ENCODE results near the gene DKC1. TPM values are rescaled to one million over a fixed set of nuclear protein-coding genes. Genes with fewer than 3 reads are reported as not detected.
"Not testable (repeated sequence)": the region's sequence is repeated elsewhere in the genome, so short reads cannot be mapped to it uniquely, and the experiment has no call there.

Gene DKC1
- total and polyA plus RNA-seq, 2 donors, result 34.0 to 43.8 TPM

- DNase-seq (ENCODE audit: low read depth in 6 of 9, low spot score in 9 of 9), result no peak
- Histone ChIP-seq H3K4me1 (ENCODE audit: control insufficient read depth in 2 of 2, insufficient read depth in 2 of 2, low read length in 2 of 2) (no peaks in the 10 kb centered on the region), H3K27ac (ENCODE audit: low read depth in 1 of 2, low read length in 1 of 2) (no peak overlapping the region), H3K27me3 (ENCODE audit: control insufficient read depth in 2 of 2, insufficient read depth in 1 of 2, low read length in 1 of 2) (no peaks in the 10 kb centered on the region), H3K4me3 (ENCODE audit: low read length in 2 of 2) (no peak overlapping the region), H3K36me3 (ENCODE audit: control insufficient read depth in 2 of 2, insufficient read depth in 2 of 2, low read length in 1 of 2) (no peaks in the 10 kb centered on the region), H3K9me3 (ENCODE audit: control insufficient read depth in 2 of 2, insufficient read depth in 1 of 2, low read length in 1 of 2) (no peaks in the 10 kb centered on the region)
- WGBS, result 95% methylated on average over 11 of the region's 11 CpGs
These were observed 56.5 kb downstream of the DKC1 start for GRCh38 chrX:154818916-154819770.

GRCh38 chrX:154819771-154820341 is 57.2 kb downstream of the DKC1 start:
- 98% methylated on average over 7 of the region's 7 CpGs for WGBS
- no peak overlapping the region for H3K27ac ChIP-seq (ENCODE audit: low read depth in 1 of 2, low read length in 1 of 2)
- no peak overlapping the region for H3K4me3 ChIP-seq (ENCODE audit: low read length in 2 of 2)
- DNase-seq (ENCODE audit: low read depth in 6 of 9, low spot score in 9 of 9), result no peak
- no peaks in the 10 kb centered on the region for H3K9me3 ChIP-seq (ENCODE audit: control insufficient read depth in 2 of 2, insufficient read depth in 1 of 2, low read length in 1 of 2)
- no peaks in the 10 kb centered on the region for H3K27me3 ChIP-seq (ENCODE audit: control insufficient read depth in 2 of 2, insufficient read depth in 1 of 2, low read length in 1 of 2)
- H3K36me3 ChIP-seq (ENCODE audit: control insufficient read depth in 2 of 2, insufficient read depth in 2 of 2, low read length in 1 of 2), result no peaks in the 10 kb centered on the region
- H3K4me1 ChIP-seq (ENCODE audit: control insufficient read depth in 2 of 2, insufficient read depth in 2 of 2, low read length in 2 of 2), result no peaks in the 10 kb centered on the region

DNA sequence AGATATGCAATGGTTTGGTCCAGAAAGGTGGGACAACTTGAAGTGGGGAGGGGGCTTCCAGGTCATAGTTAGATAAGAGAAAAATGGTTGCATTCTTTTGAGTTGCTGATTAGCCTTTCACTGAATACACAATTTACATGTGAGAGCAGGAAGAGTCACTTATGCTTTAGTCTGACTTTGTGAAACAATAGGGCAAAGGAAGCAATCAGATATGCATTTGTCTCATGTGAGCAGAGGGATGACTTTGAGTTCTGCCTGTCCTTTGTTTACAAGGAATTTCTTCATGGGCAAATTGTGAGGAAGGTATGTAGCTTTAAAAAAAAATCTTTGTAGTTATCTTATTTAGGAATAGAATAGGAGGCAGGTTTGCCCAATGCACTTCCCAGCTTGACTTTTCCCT is 58.9 kb downstream of the DKC1 start:
- no peak overlapping the region for H3K4me3 ChIP-seq (ENCODE audit: low read length in 2 of 2)

DNA sequence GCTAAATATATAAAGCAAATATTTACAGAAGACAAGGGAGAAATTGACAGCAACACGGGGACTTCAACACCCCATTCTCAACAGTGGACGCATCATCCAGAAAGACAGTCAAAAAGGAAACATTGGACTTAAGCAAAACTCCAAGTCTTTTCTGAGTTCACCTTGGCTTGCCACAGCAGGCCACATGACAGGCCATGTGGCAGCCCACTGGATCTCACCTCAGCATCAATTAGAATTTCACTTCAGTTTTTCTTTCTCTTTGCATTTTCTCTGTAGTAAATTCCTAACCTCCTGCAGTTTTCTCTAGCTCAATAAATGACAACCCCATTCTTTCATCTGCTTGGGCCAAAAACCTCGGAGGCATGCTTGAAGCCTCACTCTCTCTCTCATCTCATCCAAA is 59.4 kb downstream of the DKC1 start:
- H3K27me3 ChIP-seq (ENCODE audit: control insufficient read depth in 2 of 2, insufficient read depth in 1 of 2, low read length in 1 of 2), result no peaks in the 10 kb centered on the region
- H3K36me3 ChIP-seq (ENCODE audit: control insufficient read depth in 2 of 2, insufficient read depth in 2 of 2, low read length in 1 of 2), result no peaks in the 10 kb centered on the region
- H3K4me3 ChIP-seq (ENCODE audit: low read length in 2 of 2), result no peak overlapping the region
- DNase-seq (ENCODE audit: low read depth in 6 of 9, low spot score in 9 of 9), result no peak
- no peaks in the 10 kb centered on the region for H3K9me3 ChIP-seq (ENCODE audit: control insufficient read depth in 2 of 2, insufficient read depth in 1 of 2, low read length in 1 of 2)
- WGBS, result 96% methylated on average over 3 of the region's 3 CpGs
- no peaks in the 10 kb centered on the region for H3K4me1 ChIP-seq (ENCODE audit: control insufficient read depth in 2 of 2, insufficient read depth in 2 of 2, low read length in 2 of 2)
- H3K27ac ChIP-seq (ENCODE audit: low read depth in 1 of 2, low read length in 1 of 2), result no peak overlapping the region

More for the DNA sequence above, 58.9 kb downstream of the DKC1 start:
- Histone ChIP-seq H3K36me3 (ENCODE audit: control insufficient read depth in 2 of 2, insufficient read depth in 2 of 2, low read length in 1 of 2) (no peaks in the 10 kb centered on the region), H3K27ac (ENCODE audit: low read depth in 1 of 2, low read length in 1 of 2) (no peak overlapping the region), H3K4me1 (ENCODE audit: control insufficient read depth in 2 of 2, insufficient read depth in 2 of 2, low read length in 2 of 2) (no peaks in the 10 kb centered on the region), H3K27me3 (ENCODE audit: control insufficient read depth in 2 of 2, insufficient read depth in 1 of 2, low read length in 1 of 2) (no peaks in the 10 kb centered on the region), H3K9me3 (ENCODE audit: control insufficient read depth in 2 of 2, insufficient read depth in 1 of 2, low read length in 1 of 2) (no peaks in the 10 kb centered on the region)
- DNase-seq (ENCODE audit: low read depth in 6 of 9, low spot score in 9 of 9), result no peak

DNA sequence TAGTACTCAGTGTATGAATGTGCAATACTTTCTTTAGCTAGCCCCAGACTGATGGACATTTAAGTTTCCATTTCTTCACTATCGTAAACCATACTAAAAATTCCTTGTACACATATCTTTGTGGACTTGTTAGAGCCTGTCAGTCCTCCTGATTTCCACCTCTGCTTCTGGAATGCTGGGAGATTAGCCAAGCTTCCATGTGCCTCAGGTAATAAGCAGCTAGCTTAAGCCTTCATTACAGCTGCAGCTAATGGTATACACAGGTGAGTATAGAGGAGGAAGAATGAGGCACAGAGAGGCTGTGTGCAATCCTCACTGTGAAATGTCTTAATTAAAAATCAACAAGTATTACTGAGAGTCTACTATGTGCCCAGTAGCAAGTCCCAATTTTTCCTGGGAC is 62.0 kb downstream of the DKC1 start:
- Histone ChIP-seq H3K27me3 (ENCODE audit: control insufficient read depth in 2 of 2, insufficient read depth in 1 of 2, low read length in 1 of 2) (no peaks in the 10 kb centered on the region), H3K27ac (ENCODE audit: low read depth in 1 of 2, low read length in 1 of 2) (no peak overlapping the region), H3K4me1 (ENCODE audit: control insufficient read depth in 2 of 2, insufficient read depth in 2 of 2, low read length in 2 of 2) (no peaks in the 10 kb centered on the region), H3K4me3 (ENCODE audit: low read length in 2 of 2) (no peak overlapping the region), H3K9me3 (ENCODE audit: control insufficient read depth in 2 of 2, insufficient read depth in 1 of 2, low read length in 1 of 2) (no peaks in the 10 kb centered on the region), H3K36me3 (ENCODE audit: control insufficient read depth in 2 of 2, insufficient read depth in 2 of 2, low read length in 1 of 2) (no peaks in the 10 kb centered on the region)
- 92% methylated on average over 1 of the region's 1 CpG for WGBS
- DNase-seq (ENCODE audit: low read depth in 6 of 9, low spot score in 9 of 9), result no peak

DNA sequence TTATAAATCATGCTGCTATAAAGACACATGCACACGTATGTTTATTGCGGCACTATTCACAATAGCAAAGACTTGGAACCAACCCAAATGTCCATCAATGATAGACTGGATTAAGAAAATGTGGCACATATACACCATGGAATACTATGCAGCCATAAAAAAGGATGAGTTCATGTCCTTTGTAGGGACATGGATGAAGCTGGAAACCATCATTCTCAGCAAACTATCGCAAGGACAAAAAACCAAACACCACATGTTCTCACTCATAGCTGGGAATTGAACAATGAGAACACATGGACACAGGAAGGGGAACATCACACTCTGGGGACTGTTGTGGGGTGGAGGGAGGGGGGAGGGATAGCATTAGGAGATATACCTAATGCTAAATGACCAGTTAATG is 62.9 kb downstream of the DKC1 start:
- not testable (repeated sequence) for H3K9me3 ChIP-seq (ENCODE audit: control insufficient read depth in 2 of 2, insufficient read depth in 1 of 2, low read length in 1 of 2); H3K4me1 ChIP-seq (ENCODE audit: control insufficient read depth in 2 of 2, insufficient read depth in 2 of 2, low read length in 2 of 2); DNase-seq (ENCODE audit: low read depth in 6 of 9, low spot score in 9 of 9); H3K4me3 ChIP-seq (ENCODE audit: low read length in 2 of 2); H3K27me3 ChIP-seq (ENCODE audit: control insufficient read depth in 2 of 2, insufficient read depth in 1 of 2, low read length in 1 of 2); H3K36me3 ChIP-seq (ENCODE audit: control insufficient read depth in 2 of 2, insufficient read depth in 2 of 2, low read length in 1 of 2); H3K27ac ChIP-seq (ENCODE audit: low read depth in 1 of 2, low read length in 1 of 2)
- WGBS, result no CpG with 5 or more reads among the region's 3 CpGs

Other genes starting within 250 kb of the DKC1 start
- 18.4 TPM for gene FAM3A, start 246.6 kb upstream of the DKC1 start, total RNA-seq
- 73.4 TPM for gene FAM3A, start 246.6 kb upstream of the DKC1 start, polyA plus RNA-seq
- gene G6PD, start 216.0 kb upstream of the DKC1 start, total RNA-seq, result 13.9 TPM
- gene G6PD, start 216.0 kb upstream of the DKC1 start, polyA plus RNA-seq, result 21.0 TPM
- gene IKBKG, start 215.2 kb upstream of the DKC1 start, total RNA-seq, result 17.7 TPM
- gene IKBKG, start 215.2 kb upstream of the DKC1 start, polyA plus RNA-seq, result 38.3 TPM
- gene CTAG1A, start 177.7 kb upstream of the DKC1 start, total RNA-seq, result not detected
- gene CTAG1A, start 177.7 kb upstream of the DKC1 start, polyA plus RNA-seq, result 0.07 TPM
- not detected for gene CTAG1B, start 143.6 kb upstream of the DKC1 start, total RNA-seq
- not detected for gene CTAG1B, start 143.6 kb upstream of the DKC1 start, polyA plus RNA-seq
- not detected for gene CTAG2, start 109.3 kb upstream of the DKC1 start, total RNA-seq
- gene CTAG2, start 109.3 kb upstream of the DKC1 start, polyA plus RNA-seq, result 0.05 TPM
- gene GAB3, start 11.8 kb upstream of the DKC1 start, total RNA-seq, result 7.6 TPM
- 5.0 TPM for gene GAB3, start 11.8 kb upstream of the DKC1 start, polyA plus RNA-seq
- 81.4 TPM for gene MPP1, start 42.6 kb downstream of the DKC1 start, total RNA-seq
- 70.0 TPM for gene MPP1, start 42.6 kb downstream of the DKC1 start, polyA plus RNA-seq
- gene SMIM9, start 71.8 kb downstream of the DKC1 start, total RNA-seq, result not detected
- gene SMIM9, start 71.8 kb downstream of the DKC1 start, polyA plus RNA-seq, result 0.07 TPM
- gene F8A1, start 123.5 kb downstream of the DKC1 start, total RNA-seq, result 3.9 TPM
- gene F8A1, start 123.5 kb downstream of the DKC1 start, polyA plus RNA-seq, result 32.2 TPM

Data from thymus (tissue), 11 donors.